MM.1S (cell line): ENCODE data around the gene FRAS1.

ENCODE experiments used
- DNase-seq: peaks from one replicate; pipeline ENCODE4 v3.0.0-alpha.2; 2015
- H2AFZ ChIP-seq: fragments of 300-600 bp; sonication (generic); 2 replicates; pipeline ENCODE4 v1.6.0; 2016; ENCODE audit warnings: antibody characterized with exemption, low read length
- H3F3A ChIP-seq: fragments of 300-600 bp; sonication (generic); 2 replicates; pipeline ENCODE4 v1.6.1; 2016; ENCODE audit warnings: mild to moderate bottlenecking, antibody characterized with exemption, low read length, moderate library complexity, mixed read lengths; ENCODE audit not compliant: insufficient read depth
- H3K27ac ChIP-seq: fragments of 300-600 bp; sonication (generic); 2 replicates; pipeline ENCODE4 v1.5.1; 2016; ENCODE audit warnings: mild to moderate bottlenecking, low read length
- H3K27me3 ChIP-seq: fragments of 300-600 bp; sonication (generic); replicated peaks from 2 replicates; pipeline ENCODE4 v1.6.0; 2016; ENCODE audit warnings: low read length; ENCODE audit not compliant: insufficient read depth
- H3K36me3 ChIP-seq: fragments of 300-600 bp; sonication (generic); replicated peaks from 2 replicates; pipeline ENCODE4 v1.6.1; 2016; ENCODE audit warnings: mild to moderate bottlenecking, low read length, mixed read lengths; ENCODE audit not compliant: insufficient read depth
- H3K4me1 ChIP-seq: fragments of 300-600 bp; sonication (generic); 2 replicates; pipeline ENCODE4 v1.6.1; 2016; ENCODE audit warnings: low read length, mixed read lengths
- H3K4me2 ChIP-seq: fragments of 300-600 bp; sonication (generic); 2 replicates; pipeline ENCODE4 v1.6.0; 2016; ENCODE audit warnings: low read depth, low read length
- H3K4me3 ChIP-seq: fragments of 300-600 bp; sonication (generic); 2 replicates; pipeline ENCODE4 v1.5.1; 2016; ENCODE audit warnings: low read length, mixed read lengths
- H3K79me2 ChIP-seq: fragments of 300-600 bp; sonication (generic); 2 replicates; pipeline ENCODE4 v1.6.1; 2016; ENCODE audit warnings: mixed run types, low read length, mixed read lengths
- H3K9ac ChIP-seq: fragments of 300-600 bp; sonication (generic); 2 replicates; pipeline ENCODE4 v1.6.1; 2016; ENCODE audit warnings: low read length, mixed read lengths
- H3K9me2 ChIP-seq: fragments of 300-600 bp; sonication (generic); replicated peaks from 2 replicates; pipeline ENCODE4 v1.6.1; 2016; ENCODE audit warnings: mild to moderate bottlenecking, low read length, mixed read lengths; ENCODE audit not compliant: insufficient read depth
- H3K9me3 ChIP-seq: fragments of 300-600 bp; sonication (generic); replicated peaks from 2 replicates; pipeline ENCODE4 v1.6.1; 2016; ENCODE audit warnings: mild to moderate bottlenecking, low read length, mixed read lengths; ENCODE audit not compliant: insufficient read depth
- H4K20me1 ChIP-seq: fragments of 300-600 bp; sonication (generic); 2 replicates; pipeline ENCODE4 v1.6.1; 2016; ENCODE audit warnings: mild to moderate bottlenecking, low read length, moderate library complexity, mixed read lengths; ENCODE audit not compliant: insufficient read depth
- EZH2 ChIP-seq: fragments of 300-600 bp; sonication (generic); optimal IDR thresholded peaks from 2 replicates; pipeline ENCODE3; 2017; ENCODE audit warnings: low read depth, mild to moderate bottlenecking, antibody characterized with exemption, low read length, mixed read lengths
- EZH2phosphoT487 ChIP-seq: fragments of 300-600 bp; sonication (generic); IDR thresholded peaks from 2 replicates; pipeline ENCODE4 v1.6.1; 2018; ENCODE audit warnings: antibody characterized with exemption, low read length
- TF ChIP-seq, protein P1 (sequence below): fragments of 300-600 bp; sonication (generic); IDR thresholded peaks from 2 replicates; pipeline ENCODE4 v1.5.1; 2016; ENCODE audit warnings: antibody characterized with exemption, low read length, mixed read lengths

FRAS1 gene

DNA sequence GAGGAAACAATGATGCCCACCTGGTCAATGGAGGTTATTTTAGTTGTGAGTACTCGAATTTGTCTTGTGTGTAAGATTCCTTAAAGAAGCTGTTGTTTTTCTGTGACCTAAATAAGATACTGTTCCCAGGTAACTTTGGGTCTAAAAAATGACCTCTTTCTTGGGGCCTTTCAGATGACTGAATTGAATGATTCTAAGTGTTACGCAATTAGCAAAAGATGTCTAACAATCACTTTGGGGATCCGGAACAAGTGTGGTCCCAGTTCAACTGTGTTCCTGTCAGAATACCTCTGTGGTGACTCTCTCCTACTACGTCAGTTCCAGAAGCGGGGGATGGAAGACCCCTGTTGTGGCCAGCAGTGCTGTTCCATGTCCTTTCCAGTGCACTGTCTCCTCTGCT, 99.4 kb downstream of the FRAS1 start:
- Histone ChIP-seq H3K4me1 (no peaks in the 10 kb centered on the region), H3K4me3 (no peak overlapping the region), H3K36me3 (no peaks in the 10 kb centered on the region), H3K27ac (no peak overlapping the region), H3K27me3 (no peaks in the 10 kb centered on the region), H3K9ac (no peak overlapping the region), H3K9me3 (no peaks in the 10 kb centered on the region), H3K4me2 (no peak overlapping the region), H4K20me1 (no peaks in the 10 kb centered on the region), H3K9me2 (no peaks in the 10 kb centered on the region), H2AFZ (no peak overlapping the region), H3F3A (no peaks in the 10 kb centered on the region), H3K79me2 (no peaks in the 10 kb centered on the region)
- DNase-seq, result no peak
- TF ChIP-seq EZH2phosphoT487, result no peak
- TF ChIP-seq, protein P1, sequence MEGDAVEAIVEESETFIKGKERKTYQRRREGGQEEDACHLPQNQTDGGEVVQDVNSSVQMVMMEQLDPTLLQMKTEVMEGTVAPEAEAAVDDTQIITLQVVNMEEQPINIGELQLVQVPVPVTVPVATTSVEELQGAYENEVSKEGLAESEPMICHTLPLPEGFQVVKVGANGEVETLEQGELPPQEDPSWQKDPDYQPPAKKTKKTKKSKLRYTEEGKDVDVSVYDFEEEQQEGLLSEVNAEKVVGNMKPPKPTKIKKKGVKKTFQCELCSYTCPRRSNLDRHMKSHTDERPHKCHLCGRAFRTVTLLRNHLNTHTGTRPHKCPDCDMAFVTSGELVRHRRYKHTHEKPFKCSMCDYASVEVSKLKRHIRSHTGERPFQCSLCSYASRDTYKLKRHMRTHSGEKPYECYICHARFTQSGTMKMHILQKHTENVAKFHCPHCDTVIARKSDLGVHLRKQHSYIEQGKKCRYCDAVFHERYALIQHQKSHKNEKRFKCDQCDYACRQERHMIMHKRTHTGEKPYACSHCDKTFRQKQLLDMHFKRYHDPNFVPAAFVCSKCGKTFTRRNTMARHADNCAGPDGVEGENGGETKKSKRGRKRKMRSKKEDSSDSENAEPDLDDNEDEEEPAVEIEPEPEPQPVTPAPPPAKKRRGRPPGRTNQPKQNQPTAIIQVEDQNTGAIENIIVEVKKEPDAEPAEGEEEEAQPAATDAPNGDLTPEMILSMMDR, result no peak
- no peak for TF ChIP-seq EZH2

GRCh38 chr4:78162342-78162741, 105.2 kb downstream of the FRAS1 start:
- Histone ChIP-seq H3K27ac (no peak overlapping the region), H3K4me3 (no peak overlapping the region), H3K36me3 (no peaks in the 10 kb centered on the region), H3K4me1 (no peaks in the 10 kb centered on the region), H4K20me1 (no peaks in the 10 kb centered on the region), H3F3A (no peaks in the 10 kb centered on the region), H3K9me3 (no peaks in the 10 kb centered on the region), H3K79me2 (no peaks in the 10 kb centered on the region), H3K9ac (no peak overlapping the region), H2AFZ (no peak overlapping the region), H3K27me3 (no peaks in the 10 kb centered on the region), H3K4me2 (no peak overlapping the region), H3K9me2 (no peaks in the 10 kb centered on the region)
- TF ChIP-seq, protein P1, result no peak
- TF ChIP-seq EZH2phosphoT487 (no peak), EZH2 (no peak)
- no peak for DNase-seq

- H4K20me1 ChIP-seq, result no peaks in the 10 kb centered on the region
- no peaks in the 10 kb centered on the region for H3F3A ChIP-seq
- H3K27ac ChIP-seq, result no peak overlapping the region
- no peak overlapping the region for H3K4me2 ChIP-seq
- no peaks in the 10 kb centered on the region for H3K4me1 ChIP-seq
- no peaks in the 10 kb centered on the region for H3K9me2 ChIP-seq
- TF ChIP-seq, protein P1, result no peak
- TF ChIP-seq EZH2 (no peak), EZH2phosphoT487 (no peak)
- no peak for DNase-seq
- no peak overlapping the region for H3K9ac ChIP-seq
- H3K9me3 ChIP-seq, result no peaks in the 10 kb centered on the region
- no peak overlapping the region for H2AFZ ChIP-seq
- no peaks in the 10 kb centered on the region for H3K36me3 ChIP-seq
- H3K79me2 ChIP-seq, result no peaks in the 10 kb centered on the region
- H3K4me3 ChIP-seq, result no peak overlapping the region
- H3K27me3 ChIP-seq, result no peaks in the 10 kb centered on the region
Measured at GRCh38 chr4:78162821-78163220, 105.7 kb downstream of the FRAS1 start.
